SU-DHL-6 (cell line): ENCODE data around the gene PTGIR.

Experiments
- EZH2phosphoT487 ChIP-seq: fragments of 200-600 bp; sonication (generic), shearing (Covaris generic); conservative IDR thresholded peaks from 2 replicates; pipeline ENCODE4 v1.6.1; 2018; ENCODE audit warnings: mild to moderate bottlenecking, antibody characterized with exemption, low read length, moderate library complexity, mixed read lengths
- TF ChIP-seq, protein P1 (sequence below): fragments of 200-600 bp; sonication (generic); IDR thresholded peaks from one replicate; pipeline ENCODE4 v1.5.1; 2017; ENCODE audit warnings: antibody characterized with exemption, mild to moderate bottlenecking, low read length, moderate library complexity; ENCODE audit not compliant: insufficient read depth, poor library complexity, severe bottlenecking

DNA sequence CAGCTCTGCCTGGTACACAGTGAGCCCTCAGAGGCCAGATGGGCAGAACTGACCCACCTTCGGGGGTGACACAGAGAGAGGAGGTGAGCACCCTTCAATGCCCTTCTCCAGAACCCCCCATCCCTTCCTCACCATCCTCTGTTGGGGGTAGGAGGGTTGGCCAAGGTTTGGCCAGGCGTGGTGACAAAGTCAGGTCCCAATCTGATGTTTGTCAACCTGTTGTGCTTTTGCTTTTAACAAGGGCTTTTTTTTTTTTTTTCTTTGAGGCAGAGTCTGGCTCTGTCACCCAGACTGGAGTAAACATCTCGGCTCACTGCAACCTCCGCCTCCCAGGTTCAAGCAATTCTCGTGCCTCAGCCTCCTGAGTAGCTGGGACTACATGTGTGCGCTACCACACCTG lies 7.3 kb downstream of the PTGIR start:
- TF ChIP-seq EZH2phosphoT487: no peak
- TF ChIP-seq, protein P1, sequence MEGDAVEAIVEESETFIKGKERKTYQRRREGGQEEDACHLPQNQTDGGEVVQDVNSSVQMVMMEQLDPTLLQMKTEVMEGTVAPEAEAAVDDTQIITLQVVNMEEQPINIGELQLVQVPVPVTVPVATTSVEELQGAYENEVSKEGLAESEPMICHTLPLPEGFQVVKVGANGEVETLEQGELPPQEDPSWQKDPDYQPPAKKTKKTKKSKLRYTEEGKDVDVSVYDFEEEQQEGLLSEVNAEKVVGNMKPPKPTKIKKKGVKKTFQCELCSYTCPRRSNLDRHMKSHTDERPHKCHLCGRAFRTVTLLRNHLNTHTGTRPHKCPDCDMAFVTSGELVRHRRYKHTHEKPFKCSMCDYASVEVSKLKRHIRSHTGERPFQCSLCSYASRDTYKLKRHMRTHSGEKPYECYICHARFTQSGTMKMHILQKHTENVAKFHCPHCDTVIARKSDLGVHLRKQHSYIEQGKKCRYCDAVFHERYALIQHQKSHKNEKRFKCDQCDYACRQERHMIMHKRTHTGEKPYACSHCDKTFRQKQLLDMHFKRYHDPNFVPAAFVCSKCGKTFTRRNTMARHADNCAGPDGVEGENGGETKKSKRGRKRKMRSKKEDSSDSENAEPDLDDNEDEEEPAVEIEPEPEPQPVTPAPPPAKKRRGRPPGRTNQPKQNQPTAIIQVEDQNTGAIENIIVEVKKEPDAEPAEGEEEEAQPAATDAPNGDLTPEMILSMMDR: no peak
